Left lung (tissue), 10 donors: ENCODE data around the gene PRDM5. TPM values are rescaled to one million over a fixed set of nuclear protein-coding genes. Genes with fewer than 3 reads are reported as not detected.
A peak's percentile ranks its signal among the peaks of the same experiment; 100 is the strongest.

Experiments used
- ATAC-seq: fragments of 200-7000 bp; cut with Tn5 transposase; one replicate; pipeline ENCODE4 v1.9.1; 2020; ENCODE audit warnings: moderate library complexity
- DNase-seq, 4 donors: peaks; one replicate each; pipeline ENCODE4 v3.0.0-alpha.2; 2013 to 2020
- H3K27ac ChIP-seq, 2 donors: fragments of 200-600 bp; sonication (generic) in 1 of 2; one replicate each; pipeline versions ENCODE4 v1.5.0 to v1.8.0; 2020 to 2021
- H3K27me3 ChIP-seq, 2 donors: fragments of 200-600 bp; sonication (generic) in 1 of 2; one replicate each; pipeline versions ENCODE4 v1.5.0 to v1.8.0; 2020 to 2021
- H3K36me3 ChIP-seq, 2 donors: fragments of 200-600 bp; sonication (generic) in 1 of 2; one replicate each; pipeline versions ENCODE4 v1.5.0 to v1.8.0; 2020 to 2021
- H3K4me1 ChIP-seq, 2 donors: fragments of 200-600 bp; one replicate each; pipeline ENCODE4 v1.8.0; 2021
- H3K4me3 ChIP-seq, 2 donors: fragments of 200-600 bp; sonication (generic) in 1 of 2; one replicate each; pipeline versions ENCODE4 v1.5.0 to v1.8.0; 2020 to 2021; ENCODE audit warnings: mild to moderate bottlenecking in 1 of 2
- H3K9me3 ChIP-seq, 2 donors: fragments of 200-600 bp; sonication (generic) in 1 of 2; one replicate each; pipeline versions ENCODE4 v1.5.0 to v1.8.0; 2020 to 2021
- intact Hi-C, 2 donors: fragments of 100-400 bp; cut with DNase I; formaldehyde crosslinking; loops; one replicate each; pipeline versions ENCODE4 v1.11.2 to v1.14.2; 2022
- polyA plus RNA-seq, 6 donors: library from polyadenylated mRNA; unstranded; fragments of 120-200 nt; gene quantifications; one replicate each; pipeline ENCODE4 v1.2.1, GENCODE V29; 2013; ENCODE audit not compliant: insufficient read length in 6 of 6
- total RNA-seq, 2 donors: library from RNA; stranded (reverse); fragmentation: NEBNext Ultra II Directional; extraction: Animal tissue kit (Norgen Biotek cat#: 25700); gene quantifications; one replicate each; pipeline ENCODE4 v1.2.1, GENCODE V29; 2021
- TF ChIP-seq, protein P1 (sequence below), 2 donors: fragments of 200-600 bp; sonication (generic) in 1 of 2; IDR thresholded peaks; one replicate each; pipeline versions ENCODE4 v1.5.0 to v1.8.0; 2021; ENCODE audit warnings: antibody characterized with exemption in 2 of 2
- donor health status: DM: no; HTN: yes; CAD: no.
- donor health status: DM: no; HTN: no; CAD: no.

PRDM5 gene
- total and polyA plus RNA-seq, 8 donors: 12.1 to 35.1 (median 30.3) TPM

DNA sequence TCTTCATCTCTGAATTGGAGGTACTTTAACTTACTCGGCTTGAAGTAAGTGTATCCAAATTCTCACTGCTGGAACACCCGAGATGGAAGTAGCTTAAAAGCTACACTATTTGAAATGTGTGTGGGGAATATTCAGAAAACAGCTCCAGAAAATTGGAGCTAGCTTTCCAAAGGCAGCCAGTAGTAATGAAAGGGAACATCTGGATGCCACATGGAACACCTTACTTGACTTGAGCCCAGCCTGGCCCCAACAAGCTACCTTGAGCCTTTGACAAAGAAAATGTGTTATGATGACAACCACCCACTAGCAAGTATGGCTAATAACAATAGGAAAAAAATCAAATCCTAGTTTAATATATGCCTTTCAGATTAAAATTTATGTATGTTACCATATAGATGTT, 161.5 kb downstream of the PRDM5 start:
- intact Hi-C loops: no loop called here
- H3K27me3 ChIP-seq: no peaks in the 10 kb centered on the region
- no peak for ATAC-seq
- H3K27ac ChIP-seq: no peak overlapping the region
- no peaks in the 10 kb centered on the region for H3K9me3 ChIP-seq
- TF ChIP-seq, protein P1, sequence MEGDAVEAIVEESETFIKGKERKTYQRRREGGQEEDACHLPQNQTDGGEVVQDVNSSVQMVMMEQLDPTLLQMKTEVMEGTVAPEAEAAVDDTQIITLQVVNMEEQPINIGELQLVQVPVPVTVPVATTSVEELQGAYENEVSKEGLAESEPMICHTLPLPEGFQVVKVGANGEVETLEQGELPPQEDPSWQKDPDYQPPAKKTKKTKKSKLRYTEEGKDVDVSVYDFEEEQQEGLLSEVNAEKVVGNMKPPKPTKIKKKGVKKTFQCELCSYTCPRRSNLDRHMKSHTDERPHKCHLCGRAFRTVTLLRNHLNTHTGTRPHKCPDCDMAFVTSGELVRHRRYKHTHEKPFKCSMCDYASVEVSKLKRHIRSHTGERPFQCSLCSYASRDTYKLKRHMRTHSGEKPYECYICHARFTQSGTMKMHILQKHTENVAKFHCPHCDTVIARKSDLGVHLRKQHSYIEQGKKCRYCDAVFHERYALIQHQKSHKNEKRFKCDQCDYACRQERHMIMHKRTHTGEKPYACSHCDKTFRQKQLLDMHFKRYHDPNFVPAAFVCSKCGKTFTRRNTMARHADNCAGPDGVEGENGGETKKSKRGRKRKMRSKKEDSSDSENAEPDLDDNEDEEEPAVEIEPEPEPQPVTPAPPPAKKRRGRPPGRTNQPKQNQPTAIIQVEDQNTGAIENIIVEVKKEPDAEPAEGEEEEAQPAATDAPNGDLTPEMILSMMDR (IDR thresholded peaks at IDR 0.05): no peak
- no peak for DNase-seq
- H3K36me3 ChIP-seq: no peaks in the 10 kb centered on the region
- H3K4me3 ChIP-seq: no peak overlapping the region
- no peaks in the 10 kb centered on the region for H3K4me1 ChIP-seq

DNA sequence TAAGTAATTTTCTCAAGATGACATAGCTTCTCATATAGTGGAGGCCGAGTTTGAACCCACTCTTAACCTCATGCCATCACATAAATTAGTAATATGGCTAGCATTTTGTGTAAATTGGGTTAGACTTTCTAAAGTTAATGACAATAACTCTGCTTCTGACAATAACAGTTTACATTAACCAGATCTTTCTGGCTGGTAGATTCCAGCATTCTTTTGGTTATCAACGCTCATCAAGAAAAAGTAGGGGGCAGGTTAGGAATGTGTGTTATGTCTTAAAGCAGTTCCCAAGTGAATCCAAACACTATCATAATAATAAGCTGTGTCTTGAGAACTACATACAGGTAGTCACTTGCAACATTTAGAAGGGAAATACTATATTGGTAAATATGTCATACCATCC, 162.5 kb downstream of the PRDM5 start:
- Histone ChIP-seq H3K4me1 (no peaks in the 10 kb centered on the region), H3K4me3 (no peak overlapping the region), H3K27ac (no peak overlapping the region), H3K36me3 (no peaks in the 10 kb centered on the region), H3K27me3 (no peaks in the 10 kb centered on the region), H3K9me3 (no peaks in the 10 kb centered on the region)
- ATAC-seq (no peak), DNase-seq (no peak)
- TF ChIP-seq, protein P1 (IDR thresholded peaks at IDR 0.05): no peak
- intact Hi-C loops: no loop called here

DNA sequence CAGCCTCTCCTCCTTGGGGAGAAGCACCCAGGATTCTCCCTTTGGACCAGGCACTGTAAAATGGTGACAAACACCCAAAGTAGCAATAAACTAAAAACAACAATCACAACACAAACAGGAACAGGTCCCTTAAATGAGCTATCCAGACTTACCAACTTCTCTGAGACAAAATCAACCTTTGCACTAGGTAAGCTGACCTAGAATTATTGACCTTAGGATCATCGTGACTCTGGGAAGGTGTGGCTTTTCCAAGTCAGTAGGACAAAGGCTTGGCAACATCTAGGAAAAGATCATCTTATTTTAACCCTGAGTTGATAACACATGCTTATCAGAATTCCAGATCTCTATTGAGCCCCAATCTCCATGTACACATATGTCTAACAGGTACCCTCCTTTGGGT, 166.7 kb downstream of the PRDM5 start:
- H3K4me3 ChIP-seq: no peak overlapping the region
- TF ChIP-seq, protein P1 (IDR thresholded peaks at IDR 0.05): no peak
- no peaks in the 10 kb centered on the region for H3K4me1 ChIP-seq
- intact Hi-C loops: no loop called here
- DNase-seq (no peak), ATAC-seq (no peak)
- H3K27me3 ChIP-seq: no peaks in the 10 kb centered on the region
- peaks cover 0 to 6% of the 10 kb centered on the region in 2 donors for H3K36me3 ChIP-seq
- peaks cover 0 to 2% of the 10 kb centered on the region in 2 donors for H3K9me3 ChIP-seq
- no peak overlapping the region for H3K27ac ChIP-seq

DNA sequence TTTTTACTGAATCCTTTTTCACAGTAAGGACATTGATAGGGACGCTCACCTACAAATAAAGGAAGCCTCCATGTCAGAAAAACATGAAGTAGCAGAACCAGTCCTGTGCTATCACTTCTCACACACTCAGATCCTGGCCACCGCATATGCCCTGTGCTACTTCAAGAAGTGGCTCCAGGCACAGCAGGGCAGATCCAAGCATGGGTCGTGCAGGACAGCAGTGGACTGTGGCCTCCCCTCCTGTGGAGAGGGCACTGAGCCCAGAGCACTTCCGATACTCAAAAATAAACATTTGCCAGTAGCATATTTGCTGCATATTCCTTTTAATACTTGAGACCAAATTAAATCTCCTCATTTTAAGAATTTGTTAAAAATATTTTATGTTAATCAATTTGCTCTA, 167.9 kb downstream of the PRDM5 start:
- DNase-seq (no peak), ATAC-seq (peak; percentile 55)
- H3K36me3 ChIP-seq: peaks cover 0 to 7% of the 10 kb centered on the region in 2 donors
- H3K4me1 ChIP-seq: no peaks in the 10 kb centered on the region
- no peak overlapping the region for H3K4me3 ChIP-seq
- no peaks in the 10 kb centered on the region for H3K27me3 ChIP-seq
- H3K9me3 ChIP-seq: peaks cover 0 to 11% of the 10 kb centered on the region in 2 donors
- intact Hi-C loops: no loop called here
- TF ChIP-seq, protein P1 (IDR thresholded peaks at IDR 0.05): no peak
- no peak overlapping the region for H3K27ac ChIP-seq

DNA sequence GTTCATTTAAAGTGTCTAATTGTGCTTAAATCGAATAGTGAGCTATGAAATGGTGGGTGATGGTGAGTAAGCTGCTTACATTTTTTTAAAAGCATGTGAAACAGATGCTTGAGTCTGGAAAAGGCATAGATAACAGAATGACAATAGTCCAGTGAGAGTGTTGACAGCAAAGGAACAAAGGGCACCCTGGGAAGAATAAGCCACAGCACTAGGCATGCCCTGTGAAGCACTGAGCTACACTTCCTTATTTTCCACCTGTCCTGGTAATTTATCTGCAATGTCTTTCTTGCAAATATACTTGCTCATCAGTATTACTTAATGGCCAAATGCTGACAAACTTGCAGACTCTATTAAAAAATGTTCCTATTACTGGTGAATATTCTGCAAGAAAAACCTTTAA, 168.7 kb downstream of the PRDM5 start:
- H3K4me3 ChIP-seq: no peak overlapping the region
- TF ChIP-seq, protein P1 (IDR thresholded peaks at IDR 0.05): no peak
- H3K27ac ChIP-seq: no peak overlapping the region
- H3K36me3 ChIP-seq: peaks cover 0 to 12% of the 10 kb centered on the region in 2 donors
- no peak for ATAC-seq
- DNase-seq: no peak
- peaks cover 0 to 11% of the 10 kb centered on the region in 2 donors for H3K9me3 ChIP-seq
- no peaks in the 10 kb centered on the region for H3K27me3 ChIP-seq
- intact Hi-C loops: no loop called here
- H3K4me1 ChIP-seq: no peaks in the 10 kb centered on the region
